GM21825 (cell line): ENCODE data around the gene DSCAM.

Experiments used
- ATAC-seq: cut with Tn5 transposase; IDR thresholded peaks from one replicate; pipeline ENCODE4 v1.9.1; 2021; ENCODE audit warnings: mild to moderate bottlenecking, moderate library complexity; ENCODE audit not compliant: unreplicated experiment

Gene DSCAM

DNA sequence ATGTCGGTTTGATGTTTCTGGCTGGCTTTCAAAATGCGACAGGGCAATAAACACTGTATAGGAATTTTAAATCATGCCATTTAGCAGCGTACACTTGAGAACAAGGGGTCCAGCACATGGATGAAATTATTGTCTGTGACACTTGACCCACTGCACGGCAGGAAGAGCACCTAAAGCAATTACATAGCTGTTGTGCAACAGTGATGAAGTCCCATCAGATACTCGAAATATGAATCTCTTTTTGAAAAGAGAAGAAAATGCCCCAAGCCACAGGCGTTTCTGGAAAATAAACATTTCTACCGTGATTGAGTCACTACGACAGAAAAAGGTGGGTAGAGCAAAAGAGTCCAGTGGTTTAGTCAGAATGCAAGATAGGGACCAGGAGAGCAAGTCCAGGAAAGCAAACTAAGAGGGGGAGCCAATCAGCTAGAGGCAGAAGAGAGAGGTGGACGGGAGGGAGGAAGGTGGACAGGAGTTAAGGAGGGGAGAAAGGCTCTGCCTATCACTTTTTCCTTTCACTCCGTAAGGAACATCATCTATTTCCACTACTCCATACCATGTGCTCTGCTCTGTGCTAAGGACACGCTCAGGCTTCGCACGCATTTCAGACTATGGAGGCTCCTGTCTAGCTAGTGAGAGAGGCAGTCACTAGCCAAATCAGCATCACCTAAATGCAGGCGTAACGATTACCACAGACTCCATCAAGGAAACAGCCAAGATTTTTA is 6.4 kb downstream of the DSCAM start:
- ATAC-seq = no peak

GRCh38 chr21:40839521-40839920 is 7.4 kb downstream of the DSCAM start:
- ATAC-seq = no peak

DNA sequence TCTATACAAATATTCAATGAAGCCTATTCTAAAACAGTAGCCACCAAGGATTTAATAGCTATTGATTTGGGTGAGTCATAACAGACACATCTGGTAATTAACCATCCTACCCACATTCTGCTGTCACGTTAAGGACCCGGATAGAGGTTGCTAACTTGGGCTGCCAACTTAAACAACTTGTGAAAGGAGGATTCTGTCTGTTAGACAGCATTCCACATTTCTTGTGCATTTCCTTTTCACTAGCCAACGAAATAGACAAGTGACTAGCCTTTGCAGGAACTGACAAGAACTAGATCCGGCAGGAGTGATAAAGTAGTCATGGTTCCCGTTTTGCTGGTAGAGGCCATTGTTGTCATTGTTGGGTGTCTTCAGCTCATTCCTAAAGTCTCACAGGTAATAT is 9.5 kb downstream of the DSCAM start:
- ATAC-seq = no peak

DNA sequence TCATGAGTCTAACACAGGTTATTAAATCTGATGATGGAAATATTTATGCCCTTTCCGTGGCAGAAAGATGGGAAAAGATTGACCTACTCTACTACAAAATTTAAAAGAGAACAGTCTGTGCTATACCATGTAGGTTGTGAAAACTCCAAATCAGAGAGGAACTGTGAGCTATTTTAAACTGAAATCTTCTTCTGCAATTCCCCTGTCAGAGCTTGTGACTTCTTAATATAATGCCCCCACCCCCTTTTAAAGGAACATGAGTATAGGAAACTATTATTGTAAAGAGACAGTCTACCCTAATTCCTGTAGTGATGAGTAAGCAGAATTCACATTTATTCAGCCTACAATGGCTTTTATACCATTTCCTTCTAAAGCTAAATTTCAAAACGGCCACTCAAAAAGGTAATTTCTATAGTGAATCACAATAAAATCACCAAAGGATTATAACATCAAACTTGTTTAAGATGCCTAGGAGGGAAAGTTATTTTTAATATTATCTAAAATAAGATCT is 11.7 kb downstream of the DSCAM start:
- no peak for ATAC-seq

- ATAC-seq = no peak
These were observed 13.8 kb downstream of the DSCAM start for GRCh38 chr21:40833184-40833583.

DNA sequence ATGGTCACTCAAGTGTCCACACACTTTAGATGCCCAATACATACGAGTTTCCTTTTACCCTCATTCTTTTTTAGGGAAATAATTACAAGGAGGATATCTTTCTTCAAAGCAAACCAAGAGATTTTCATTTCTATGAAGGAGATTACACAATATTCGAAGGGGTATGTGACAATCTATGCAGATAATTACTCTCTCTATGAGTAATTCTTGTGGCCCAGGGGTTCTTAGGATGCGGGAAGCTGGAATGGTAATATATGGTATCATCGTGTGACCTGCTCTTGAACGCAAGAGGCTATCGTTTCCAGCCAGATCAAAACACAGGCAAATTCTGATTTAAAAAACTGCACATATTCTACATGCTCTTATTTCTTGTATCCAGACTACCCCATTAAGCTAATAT is 14.6 kb downstream of the DSCAM start:
- ATAC-seq = no peak

DNA sequence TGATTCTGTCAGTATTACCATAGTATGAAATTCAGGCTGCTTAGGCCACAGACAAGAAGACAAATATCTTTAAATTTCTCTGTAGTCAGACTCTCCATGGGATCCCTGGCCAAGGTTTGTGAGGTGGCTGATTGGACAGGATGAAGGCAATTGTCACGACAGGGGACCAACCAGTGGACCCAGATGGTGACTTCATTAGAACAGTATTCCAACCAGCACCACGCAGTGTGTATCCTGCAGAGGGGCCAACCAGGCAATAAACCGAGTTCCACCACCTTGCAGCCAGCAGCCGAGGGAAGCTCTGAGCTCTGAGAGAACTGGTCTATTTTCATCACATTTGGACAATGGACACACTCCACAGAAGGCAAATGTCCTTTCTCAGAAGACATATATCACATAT is 16.1 kb downstream of the DSCAM start:
- no peak for ATAC-seq

GRCh38 chr21:40829791-40830190 is 17.2 kb downstream of the DSCAM start:
- ATAC-seq = no peak

DNA sequence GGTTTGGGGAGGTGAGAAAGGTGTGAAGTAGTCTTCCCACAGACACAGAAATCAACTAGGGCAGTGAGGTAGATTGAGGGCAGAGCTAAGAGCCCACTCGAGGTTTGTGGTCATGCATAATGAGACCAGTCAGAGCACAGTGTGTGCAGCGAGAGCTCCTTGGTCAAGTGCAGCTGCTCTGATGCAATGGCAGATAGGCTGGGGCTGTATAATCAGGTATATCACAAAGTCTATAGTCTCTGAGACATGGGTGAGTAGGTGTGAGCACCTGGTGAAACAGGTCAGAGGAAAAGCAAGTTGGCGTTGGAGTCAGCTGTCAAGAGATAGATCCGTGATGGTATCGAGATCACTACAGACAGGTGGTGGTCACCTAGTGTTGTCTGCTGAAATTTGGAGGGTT is 17.6 kb downstream of the DSCAM start:
- no peak for ATAC-seq

- ATAC-seq = no peak
These were observed 19.4 kb downstream of the DSCAM start for GRCh38 chr21:40827509-40827908.

GRCh38 chr21:40819071-40819900 is 27.7 kb downstream of the DSCAM start:
- no peak for ATAC-seq

DNA sequence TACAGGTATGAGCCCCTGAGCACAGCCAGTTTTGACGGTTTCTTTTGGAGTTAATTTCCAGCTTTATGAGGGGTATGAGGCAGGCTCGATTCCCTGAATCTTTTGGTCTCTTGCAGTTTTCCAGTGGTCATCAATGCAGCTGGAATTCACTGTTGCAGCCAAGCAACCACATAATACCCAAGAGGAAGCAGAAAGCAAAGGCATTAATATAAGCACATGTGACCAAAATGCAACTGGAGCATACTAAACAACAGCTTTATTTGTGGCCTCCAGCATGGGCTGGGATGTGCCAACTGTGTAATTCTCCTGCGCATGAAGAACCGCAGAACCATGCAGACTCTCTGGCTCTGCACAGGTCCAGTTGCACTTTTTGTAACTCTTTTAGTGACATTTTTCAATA is 33.0 kb downstream of the DSCAM start:
- ATAC-seq = no peak

DNA sequence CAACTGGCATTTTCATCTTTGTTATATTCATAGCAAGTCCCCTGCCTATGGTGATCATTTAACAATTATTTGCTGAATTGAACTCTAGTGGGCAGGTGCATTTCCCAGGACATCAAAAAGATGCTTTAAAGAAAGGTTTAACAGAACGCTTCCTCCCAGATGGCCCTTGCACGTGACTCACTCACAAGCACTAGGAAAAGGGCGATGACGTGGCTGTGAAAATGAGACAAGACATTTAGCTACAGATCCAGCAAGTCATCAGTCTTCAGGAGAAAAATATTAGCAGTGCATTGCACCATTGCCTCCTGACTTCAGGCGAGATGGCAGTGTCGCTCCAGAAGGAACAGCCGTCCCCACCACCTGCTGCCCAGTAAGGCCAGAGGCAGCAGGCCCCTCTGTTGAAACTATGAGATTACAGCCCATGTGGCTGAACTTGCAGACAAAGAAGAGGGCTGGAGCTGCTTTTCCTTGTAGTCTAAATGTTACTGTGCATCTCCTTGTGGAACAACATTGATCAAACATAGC is 37.2 kb downstream of the DSCAM start:
- ATAC-seq = no peak

DNA sequence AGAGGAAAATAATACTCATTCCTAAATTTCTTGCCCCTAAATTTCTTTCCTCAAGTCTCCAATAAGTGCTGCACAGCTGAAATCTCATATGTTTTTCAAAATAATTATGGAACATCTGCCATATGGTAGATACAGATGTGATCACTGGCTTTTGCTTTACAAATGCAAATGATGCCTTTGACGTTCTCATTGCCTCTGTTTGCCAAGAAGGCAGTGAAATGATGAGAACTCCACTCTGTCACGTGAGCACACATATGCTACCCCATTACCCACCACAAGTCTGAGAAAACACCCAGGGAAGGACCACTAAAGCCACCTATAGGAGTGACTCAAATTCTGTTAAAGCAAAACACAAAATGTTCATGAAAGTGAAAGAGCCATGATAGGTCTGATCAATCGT is 43.9 kb downstream of the DSCAM start:
- ATAC-seq = no peak

GRCh38 chr21:40800126-40800525 is 46.8 kb downstream of the DSCAM start:
- no peak for ATAC-seq

DNA sequence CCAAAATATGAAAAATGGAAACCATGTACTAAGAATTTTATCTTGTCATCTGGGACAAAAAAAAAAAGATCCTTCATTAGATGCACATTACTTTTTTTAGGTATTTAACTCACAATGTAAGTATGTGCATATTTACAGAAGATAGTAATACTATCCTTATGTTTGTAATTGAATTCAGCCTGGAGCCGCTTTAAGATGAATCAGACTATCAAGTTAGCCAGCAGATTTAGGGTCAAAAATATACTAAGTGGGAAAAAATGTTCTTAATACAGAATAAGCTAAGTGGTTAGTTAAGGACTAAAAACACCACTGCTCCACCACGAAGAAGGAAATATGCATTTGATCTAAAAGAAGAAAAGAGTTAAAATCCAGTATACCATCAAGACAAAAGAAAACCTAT is 49.1 kb downstream of the DSCAM start:
- no peak for ATAC-seq

DNA sequence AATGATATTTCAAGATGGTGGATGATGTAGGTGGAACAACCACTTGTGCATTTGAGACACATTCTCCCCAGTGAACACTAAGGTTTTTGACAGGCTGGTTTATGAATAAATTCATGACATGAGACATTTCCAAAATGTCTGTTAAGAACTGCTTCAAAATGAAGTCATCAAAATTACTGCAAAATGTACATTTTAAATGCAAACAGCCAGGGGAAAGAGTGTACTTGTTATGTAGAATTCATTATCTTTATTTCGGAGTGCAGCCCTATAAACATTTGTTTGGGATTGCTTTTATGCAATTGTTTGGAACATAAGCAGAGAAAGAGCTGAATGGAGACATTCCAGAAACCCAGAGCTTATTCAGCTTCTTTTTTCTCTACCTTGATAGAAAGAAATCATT is 49.5 kb downstream of the DSCAM start:
- no peak for ATAC-seq

DNA sequence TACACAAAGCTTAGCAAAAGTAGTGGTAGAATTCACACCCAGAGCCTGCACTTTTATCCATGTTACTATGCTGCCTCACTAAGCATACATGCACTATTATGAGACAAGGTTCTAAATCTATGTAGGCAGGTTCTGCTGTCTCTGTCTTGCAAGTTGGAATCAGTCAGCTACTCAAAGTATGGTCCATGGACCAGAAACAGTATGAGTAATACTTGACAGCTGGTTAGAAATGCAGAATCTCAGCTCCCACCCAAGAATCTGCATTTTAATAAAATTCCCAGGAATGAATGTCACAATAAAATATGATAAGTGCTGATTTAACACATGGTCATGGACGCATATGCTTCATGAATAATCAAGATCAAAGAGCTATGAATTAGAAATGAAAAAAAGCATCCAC is 50.5 kb downstream of the DSCAM start:
- no peak for ATAC-seq

- no peak for ATAC-seq
These were observed 51.6 kb downstream of the DSCAM start for GRCh38 chr21:40795313-40795712.

DNA sequence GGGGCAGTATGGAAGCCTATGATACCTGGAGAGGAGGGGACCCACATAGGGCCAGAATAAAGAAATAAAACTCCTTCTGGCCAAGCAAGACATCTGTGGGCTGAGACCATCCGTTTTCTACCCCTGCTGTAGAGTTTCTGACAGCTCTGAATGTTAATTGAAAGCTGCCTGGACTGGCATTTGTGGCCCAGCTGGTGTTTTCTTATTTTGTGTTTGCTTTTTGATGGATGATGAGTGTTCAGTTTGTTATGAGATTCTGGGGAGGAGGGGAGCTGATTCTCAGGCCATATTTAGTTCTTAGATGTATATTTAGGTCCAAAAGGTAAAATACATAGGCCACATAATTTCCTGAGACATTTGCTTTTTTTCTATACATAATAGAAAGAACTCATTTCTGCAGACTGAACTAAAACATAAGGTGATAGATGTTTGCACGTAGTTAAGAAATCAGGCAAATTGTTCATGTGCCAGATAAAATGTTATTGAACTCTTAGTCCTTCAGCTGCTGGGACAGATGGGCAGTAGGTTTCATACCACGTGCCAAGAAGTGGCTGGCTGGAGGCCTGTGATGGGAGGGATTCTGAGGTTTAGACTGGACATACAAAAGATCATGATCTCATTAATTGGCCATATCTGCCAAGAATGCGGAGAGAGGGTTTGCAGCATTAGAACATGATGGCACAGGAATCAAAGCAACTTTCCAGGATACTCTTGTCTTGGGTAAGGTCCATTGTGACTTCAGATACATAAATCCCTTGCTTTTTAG is 54.1 kb downstream of the DSCAM start:
- no peak for ATAC-seq

DNA sequence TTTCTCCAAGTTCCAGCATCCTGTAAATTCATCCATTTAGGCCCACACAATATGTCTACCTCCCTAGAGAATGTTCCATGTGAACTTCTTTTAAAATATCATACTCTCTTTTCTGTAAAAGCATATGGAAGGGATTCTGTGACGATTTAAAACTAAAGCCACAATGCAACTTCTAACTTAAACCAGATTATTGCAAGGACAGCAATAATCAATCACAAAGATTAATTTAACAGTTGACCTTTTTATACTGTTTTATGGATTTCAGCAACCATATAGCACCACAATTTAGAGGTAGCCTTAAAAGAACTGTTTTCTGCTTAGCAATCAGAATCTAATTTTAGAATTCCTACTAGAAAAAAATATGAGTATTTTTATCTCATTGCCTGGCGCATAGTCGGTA is 58.3 kb downstream of the DSCAM start:
- no peak for ATAC-seq
